Measurements from ENCODE around the gene TNFRSF1B.
A peak's percentile ranks its signal among the peaks of the same experiment; 100 is the strongest.

The TNFRSF1B gene

DNA sequence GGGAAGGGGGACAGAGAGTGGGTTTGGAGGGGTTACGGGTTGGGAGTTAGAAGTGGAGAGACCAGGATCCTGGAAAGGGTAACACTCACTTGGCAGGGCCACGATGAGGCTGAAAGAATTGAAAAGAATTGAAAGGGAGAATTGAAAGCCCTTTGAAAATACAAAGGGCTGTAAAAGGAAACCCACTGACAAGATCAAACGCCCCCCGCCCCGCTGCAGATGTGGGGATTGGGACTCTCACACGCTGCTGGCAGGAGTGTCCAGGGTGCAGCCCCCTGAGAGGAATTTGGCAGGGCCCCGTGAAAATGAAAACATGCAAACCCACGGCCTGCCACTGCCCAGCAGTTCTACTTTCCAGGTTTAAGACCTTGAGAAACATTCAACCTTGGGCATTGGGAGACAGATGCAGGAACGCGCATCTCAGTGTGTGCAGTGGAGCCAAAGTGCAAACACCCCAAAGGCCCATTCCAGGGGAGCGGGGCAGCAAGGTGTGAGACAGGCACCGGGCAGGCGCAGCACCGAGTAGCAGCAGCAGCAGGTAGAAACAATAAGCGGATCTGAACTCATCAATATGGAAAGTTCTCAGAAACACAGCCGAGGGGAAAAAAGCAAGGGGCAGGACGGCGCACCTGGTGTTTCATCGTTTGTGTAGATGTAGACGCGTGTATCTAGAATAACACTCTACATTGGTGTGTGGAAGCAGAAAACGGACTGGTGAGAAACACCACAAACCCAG, 8.3 kb upstream of the TNFRSF1B start:
- DNase-seq = no peak

DNA sequence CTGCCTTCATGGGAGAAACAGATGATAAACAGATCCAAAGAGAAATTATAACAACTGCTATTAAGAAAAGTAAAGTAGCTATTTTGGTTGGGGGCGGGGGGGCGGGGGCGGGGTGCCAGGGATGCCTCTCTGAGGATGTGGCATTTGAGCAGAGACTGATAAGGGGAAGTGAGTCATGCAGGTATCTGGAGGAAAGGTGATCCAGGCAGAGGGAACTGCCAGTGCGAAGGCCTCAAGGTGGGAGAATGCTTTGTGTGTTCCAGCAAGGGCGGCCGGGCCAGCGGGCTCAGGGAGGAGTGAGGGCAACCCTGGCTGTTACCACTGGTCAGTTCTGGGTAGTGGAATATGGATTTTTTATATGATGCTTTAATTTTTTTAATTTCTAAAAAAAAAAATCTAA, 7.0 kb upstream of the TNFRSF1B start:
- DNase-seq = peak; percentile 51

DNA sequence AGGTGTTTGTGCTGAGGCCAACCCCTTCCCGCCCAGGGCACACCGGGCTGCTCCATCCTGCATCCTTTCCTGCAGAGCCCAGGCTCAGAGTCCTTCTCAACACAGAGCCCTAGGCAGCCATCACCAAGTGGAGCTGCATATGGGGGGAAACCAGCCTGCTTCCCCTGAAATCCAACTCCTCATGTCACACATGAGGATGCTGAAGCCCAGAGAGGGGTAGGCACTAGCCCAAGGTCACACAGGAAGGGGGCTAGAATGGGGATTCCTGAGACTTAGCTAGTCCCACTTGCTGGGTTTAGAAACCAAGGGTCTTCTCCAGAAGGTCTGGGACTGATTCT, 5.5 kb upstream of the TNFRSF1B start:
- no peak for DNase-seq

DNA sequence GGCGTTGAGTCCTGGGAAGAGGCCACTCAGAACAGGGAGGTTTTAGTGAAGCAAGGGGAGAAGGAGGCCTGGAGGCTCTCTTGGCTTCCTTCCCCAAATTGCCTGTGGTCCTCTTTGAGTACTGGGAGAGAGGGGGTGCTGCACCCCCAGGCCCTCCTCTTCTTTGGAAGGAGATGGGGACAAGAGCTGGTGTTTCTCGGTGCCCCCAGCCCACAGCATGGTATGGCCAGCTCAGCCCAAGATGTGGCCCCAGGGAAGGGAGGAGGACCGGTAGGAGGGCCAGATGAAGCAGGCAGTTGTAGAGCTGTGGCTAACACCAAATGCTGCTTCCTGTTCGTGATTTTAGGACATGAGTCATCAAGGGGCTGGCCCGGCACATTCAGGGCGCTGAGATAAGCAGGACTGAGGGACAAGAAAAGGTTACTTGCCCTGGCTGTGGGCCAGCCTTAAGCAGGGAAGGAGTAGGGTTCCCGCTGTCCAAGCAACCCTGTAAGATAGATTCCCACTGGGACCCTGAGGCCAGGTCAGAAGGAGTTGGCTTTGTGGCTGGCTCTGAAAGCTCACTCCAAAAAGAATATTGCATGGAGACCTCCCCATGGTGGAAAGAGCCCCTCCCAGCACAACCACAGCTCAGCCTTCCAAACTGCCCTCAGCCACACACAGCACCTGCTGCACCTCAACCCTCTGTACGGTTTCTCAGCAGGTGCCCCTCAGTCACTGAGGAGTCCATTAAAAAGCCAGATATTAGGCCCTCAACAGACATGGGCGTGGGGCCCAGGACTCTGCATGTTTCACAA, 4.9 kb upstream of the TNFRSF1B start:
- peak; percentile 65 for DNase-seq

DNA sequence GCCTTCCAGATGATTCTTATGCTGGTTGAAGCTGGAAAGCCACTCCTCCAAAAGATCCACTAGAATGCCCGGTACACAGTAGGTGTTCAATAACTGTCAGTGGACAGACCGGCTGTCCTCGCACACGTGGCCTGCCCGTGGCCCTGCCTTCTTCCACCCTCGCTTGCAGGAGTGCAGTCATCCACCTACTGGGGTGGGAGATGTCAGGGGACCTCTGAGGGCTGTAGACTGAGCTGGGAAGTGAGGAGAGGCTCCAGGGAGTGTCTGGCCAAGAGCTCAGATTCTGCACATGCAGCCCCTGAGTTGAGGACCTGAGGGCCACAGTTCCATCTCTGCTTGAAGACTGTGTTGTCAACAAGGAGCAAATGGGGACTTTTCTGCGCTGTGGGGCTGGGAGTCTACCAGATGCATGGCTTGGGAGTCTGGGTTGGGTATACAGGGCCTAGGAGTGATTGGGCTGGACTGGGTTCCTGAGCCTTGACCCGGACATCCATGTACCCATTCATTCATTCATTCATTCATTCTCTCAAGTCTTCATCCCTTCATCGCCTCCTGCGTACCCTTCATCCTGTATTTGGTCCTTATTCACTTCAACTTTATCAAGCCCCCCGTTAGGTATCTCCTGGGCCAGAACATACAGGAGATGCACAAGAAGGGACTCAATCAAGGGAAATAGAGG, 4.2 kb upstream of the TNFRSF1B start:
- DNase-seq = no peak

DNA sequence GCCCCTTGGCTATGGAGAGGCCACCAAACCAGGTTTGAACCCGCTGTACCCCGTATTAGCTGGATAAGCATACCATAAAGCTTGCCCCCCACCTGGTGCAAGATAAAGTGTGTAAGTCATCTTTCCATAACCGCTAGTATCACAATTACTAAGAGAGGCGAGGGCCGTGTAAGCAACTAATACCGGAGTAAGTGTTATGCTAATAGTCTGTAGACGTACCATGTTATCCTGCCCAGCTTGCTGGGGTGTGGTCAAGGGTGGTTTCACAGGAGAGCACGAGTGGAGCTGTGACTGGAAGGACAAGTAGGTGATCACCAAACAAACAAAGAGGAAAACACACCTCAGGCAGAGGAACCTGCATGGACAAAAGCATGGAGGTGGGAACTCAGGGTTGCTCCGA, 3.6 kb upstream of the TNFRSF1B start:
- DNase-seq = no peak

DNA sequence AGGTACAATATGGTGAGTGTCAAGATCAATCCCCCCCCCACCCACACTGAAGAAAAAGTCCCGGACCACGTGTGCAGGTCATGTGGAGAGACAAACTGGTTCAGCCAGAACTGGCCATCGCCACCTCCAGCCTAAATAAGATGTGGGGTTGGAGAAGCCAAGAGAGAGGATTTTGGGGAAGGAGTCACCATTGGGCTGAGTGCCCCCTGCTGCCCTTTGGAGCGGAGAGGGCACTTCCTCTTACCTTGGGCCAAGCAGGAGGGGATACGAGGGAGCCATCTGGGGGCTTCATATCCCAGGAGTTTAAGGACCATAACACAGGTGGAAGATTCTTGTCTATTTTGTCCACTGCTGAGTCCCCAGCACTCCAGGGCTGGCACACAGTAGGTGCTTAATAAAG, 2.6 kb upstream of the TNFRSF1B start:
- no peak for DNase-seq

DNA sequence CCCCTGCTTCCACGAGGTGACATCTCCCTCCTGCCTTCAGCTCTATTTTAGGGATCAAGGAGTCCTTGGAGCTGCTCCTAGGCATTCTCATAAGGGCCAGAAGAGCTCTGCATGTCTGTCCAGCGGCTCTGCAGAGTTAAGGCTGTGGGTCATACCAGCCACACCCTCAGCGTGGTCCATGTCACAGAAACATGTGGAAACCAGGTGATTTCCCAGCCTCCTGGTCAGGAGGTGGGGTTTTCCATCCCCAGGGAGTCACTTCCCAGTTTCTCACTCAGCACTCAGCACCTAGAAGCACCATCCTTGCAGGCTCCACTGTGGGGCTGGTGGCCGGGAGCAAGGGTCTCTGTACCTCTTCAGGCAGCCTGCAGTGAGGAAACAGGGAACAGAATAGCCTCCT, 1.4 kb upstream of the TNFRSF1B start:
- DNase-seq = no peak

DNA sequence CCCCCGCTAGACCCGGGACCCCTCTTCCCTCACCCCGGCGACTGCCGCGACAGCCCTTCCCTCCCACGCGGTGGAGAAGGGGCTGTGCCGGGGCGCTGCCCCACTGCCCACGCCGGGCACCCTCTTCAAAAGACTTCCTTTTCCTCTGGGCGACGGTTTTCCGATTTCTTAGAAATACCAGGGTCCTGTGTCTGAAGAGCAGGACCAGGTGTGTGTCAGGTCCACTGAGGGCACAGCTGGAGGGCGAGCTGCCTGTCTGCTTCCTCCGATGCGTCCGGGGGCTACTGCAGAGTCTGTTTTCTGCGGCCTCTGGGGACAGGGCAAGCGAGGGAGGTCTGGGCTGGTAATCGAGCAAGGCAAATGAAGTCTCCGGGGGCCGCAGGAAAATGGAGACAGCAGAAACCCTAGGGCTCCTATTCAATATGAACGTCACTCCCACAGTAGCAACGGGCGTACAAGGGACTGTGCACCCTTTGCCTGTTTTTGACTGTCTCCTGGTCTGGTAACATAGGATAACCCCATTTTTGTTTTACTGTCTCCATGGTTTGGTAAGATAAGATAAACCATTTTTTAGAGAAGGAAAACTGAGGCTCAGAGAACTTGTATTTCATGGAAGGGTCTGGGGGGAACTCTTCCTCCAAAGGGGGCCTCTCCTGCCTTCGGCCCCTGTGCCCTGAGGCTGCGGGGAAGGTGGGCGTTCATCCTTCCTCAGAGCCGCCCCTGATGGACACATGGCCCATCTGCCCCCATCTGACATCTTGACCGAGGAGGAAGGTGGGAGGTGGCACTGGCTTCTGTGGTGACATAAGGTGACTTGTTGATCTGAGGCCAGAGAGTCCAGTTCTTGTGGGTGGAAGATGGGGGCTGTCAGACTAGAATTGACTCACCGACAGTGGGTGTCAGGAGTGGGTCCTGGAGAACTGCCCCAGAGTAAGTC, 970 bp downstream of the TNFRSF1B start:
- no peak for DNase-seq

DNA sequence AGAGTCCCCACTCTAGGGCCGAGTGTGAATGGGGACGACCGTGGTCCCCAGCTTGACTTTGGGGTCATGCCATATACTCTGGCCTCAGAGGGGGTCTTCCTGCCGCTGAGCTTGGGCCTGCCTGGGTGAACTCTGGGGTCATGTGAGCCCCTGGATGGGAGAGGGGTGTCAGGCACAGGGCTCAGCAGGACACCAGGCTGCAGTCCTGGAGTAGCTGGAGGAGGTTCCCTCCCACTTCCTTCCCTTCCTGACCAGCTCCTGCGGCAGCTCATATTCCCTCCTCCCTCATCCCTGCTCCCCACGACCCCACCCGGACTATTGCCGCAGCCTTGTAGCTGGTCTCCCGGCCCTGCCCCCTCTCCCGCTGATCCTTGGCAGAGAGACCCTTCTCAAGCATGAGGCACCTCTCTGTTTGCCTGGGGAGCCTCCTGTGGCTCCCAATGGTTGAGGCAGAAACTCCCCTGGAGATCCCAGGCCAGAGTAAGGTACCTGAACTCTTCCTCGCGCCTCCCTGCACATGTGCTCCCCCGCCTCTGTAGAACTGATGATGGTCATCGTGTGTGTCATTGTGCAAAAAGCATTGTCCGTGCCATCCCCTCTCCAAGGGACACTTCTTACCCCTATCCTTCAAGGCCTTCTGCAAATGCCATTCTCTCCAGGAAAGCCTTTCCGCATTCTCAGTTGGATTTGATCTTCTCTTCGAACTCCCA, 1.8 kb downstream of the TNFRSF1B start:
- DNase-seq = no peak

DNA sequence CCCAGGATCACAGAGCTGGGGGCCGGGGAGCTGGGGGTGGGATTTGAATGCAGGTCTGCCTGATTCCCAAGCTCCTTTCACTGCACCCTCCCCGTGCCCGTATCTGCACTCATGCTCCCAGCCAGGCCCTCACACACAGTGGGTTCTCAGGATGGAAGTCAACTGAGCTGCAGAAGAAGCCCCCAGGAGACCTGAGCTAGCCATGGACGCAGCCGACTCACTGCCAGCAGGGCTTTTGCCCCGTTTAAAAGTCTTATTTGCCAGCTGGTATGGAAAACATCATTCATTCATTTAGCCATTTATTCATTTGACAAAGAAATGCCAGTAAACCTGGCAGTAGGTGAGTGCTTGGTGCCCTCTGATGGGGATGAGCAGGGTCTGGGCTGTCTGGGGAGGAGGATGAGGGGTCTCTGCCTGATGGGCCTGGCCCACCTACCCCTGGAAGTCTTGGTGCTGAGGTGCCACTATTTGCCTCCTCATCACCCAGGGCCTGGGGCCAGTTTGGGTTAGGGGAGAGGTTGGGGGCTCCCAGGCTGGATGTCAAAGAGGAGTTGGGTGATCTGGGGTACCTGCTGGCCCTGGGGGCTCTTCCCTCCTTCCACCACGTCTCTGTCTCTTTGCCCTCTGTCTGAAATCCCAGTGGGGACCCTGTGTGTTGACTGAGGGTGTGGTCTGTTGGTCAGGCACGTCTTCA, 2.8 kb downstream of the TNFRSF1B start:
- no peak for DNase-seq

DNA sequence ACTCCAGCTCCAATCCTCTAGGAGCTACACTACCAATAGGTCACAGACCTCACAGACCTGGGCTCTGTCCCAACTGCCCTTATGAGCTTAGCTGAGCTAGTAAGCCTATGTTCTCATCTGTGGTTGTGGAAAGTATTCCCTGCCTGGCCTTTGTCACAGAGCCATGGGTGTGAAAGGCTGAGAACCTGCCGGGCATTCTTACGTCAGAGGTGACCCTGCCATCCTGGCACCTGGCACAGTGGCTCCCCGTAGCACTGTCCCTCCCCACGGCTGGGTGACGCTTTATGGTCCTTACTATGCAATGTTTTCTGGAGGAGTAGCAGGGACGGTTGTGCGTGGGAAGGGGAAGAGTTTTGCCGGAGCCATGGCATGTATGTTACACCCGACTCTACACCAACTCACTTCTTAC, 3.5 kb downstream of the TNFRSF1B start:
- DNase-seq = no peak

DNA sequence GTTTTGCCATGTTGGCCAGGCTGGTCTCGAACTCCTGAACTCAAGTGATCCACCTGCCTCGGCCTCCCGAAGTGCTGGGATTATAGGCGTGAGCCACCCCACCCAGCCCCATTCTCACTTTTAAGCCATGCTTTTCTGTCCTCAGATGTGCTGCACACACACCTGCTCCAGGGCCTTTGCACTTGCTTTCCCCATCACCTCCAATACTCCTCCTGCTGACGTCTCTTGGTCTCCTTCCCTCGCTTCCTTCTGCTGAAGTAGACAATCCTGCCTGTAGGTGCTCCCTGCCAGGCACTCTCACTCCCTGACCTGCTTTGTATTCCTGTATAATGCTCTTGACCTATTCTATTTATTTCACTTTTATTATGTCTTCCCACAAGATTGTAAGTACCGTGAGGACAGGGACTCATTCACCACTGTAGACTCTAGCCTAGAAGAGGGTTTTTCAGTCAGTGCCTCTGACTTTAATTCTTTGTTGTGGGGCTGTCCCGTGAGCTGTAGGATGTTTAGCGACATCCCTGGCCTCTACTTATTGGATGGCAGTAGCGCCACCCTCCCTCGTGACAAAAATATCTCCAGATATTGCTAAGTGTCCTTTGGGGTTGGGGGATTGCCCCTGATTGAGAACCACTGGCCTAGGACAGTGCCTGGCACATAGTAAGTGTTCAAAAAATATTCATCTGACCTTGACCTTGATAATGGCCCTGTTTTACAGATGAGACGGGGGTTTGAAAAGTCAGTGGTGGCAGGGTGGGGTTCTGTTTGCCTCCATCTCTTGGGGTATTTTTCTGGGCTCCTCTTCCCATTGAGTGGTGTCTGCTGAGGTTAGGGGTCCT, 4.6 kb downstream of the TNFRSF1B start:
- DNase-seq = no peak

DNA sequence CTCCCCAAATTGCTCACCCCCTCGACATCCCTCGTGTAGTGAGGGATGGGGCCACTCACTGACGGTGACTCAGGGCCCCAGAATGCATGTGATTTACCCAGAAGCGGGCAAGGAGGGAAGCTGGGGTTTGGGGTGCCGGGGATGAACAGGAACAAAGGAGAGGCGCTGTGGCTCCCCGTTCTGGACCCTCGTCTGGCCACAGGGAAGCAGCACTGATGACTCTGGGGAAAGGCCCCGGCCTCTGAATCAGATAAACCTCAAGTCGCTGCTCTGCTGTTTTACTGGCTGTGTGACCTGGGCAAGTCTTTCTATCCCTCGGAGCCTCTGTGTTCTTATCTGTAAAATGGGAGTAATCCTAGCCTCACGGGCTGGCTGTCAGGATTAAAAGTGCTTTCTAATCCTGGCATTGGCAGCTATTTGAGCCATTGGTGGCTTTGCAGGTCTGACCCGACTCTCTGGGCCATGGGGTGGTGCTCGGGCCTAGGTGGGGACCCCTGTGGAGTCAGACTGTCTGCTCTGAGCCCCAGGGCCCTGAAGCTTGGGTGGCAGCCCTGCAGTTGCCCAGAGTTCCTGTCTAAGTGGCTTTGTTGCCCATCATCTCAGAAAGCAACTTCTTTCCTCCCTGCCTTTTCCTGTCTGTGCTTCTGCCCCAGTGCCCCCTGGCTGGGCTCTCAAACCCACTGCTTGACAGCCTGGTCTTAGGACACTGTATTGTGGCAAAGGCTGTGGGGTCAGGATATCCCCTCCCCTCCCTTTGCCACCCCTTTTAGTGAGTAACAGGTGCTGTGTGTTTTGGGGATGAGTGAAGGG, 5.5 kb downstream of the TNFRSF1B start:
- DNase-seq = peak; percentile 59

DNA sequence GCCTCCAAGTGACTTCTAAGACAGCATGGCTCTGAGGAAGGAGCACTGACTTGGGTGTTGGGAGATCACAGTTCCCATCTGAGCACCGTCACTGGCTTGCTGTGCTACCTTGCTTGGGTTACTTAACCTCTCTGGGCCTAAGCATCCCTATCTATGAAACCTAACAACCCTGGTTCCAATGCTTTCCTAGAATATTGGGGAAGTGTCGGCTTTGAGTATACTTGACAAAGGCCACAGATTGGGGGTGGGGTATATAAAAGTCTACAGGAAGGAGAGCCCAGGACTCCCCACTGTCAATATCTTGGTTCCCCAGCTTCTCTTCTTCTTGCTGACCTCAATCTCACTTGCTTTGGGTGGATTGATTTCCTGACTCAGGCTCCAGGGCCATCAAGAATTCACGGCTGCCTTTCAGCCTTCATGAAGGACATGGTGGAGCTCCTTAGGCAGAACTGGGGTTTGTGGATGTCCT, 6.3 kb downstream of the TNFRSF1B start:
- no peak for DNase-seq

DNA sequence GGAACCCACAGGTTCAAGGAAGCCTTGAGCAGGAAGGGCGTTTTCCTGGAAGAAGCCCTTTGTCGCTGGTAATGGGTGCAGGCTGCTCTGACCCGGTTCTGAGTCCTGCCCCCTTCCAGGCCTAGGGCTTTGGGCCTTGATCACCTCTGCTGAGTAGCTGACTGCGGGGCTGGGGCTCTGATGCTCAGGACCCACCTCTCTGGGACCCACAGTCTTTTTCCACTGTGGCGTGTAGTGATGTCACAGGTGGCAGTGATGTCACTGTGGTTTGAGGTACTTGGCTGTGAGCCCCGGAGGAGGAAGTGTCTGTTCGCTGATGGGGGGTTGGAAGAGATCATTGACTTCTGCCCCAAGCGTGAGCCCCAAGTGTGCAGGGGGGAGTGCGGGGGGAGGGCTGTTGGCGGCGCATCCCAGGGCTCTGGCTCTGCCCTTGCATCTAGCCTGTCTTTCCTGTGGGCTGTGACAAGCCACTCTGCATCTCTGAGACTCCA, 6.9 kb downstream of the TNFRSF1B start:
- DNase-seq = peak; percentile 95

DNA sequence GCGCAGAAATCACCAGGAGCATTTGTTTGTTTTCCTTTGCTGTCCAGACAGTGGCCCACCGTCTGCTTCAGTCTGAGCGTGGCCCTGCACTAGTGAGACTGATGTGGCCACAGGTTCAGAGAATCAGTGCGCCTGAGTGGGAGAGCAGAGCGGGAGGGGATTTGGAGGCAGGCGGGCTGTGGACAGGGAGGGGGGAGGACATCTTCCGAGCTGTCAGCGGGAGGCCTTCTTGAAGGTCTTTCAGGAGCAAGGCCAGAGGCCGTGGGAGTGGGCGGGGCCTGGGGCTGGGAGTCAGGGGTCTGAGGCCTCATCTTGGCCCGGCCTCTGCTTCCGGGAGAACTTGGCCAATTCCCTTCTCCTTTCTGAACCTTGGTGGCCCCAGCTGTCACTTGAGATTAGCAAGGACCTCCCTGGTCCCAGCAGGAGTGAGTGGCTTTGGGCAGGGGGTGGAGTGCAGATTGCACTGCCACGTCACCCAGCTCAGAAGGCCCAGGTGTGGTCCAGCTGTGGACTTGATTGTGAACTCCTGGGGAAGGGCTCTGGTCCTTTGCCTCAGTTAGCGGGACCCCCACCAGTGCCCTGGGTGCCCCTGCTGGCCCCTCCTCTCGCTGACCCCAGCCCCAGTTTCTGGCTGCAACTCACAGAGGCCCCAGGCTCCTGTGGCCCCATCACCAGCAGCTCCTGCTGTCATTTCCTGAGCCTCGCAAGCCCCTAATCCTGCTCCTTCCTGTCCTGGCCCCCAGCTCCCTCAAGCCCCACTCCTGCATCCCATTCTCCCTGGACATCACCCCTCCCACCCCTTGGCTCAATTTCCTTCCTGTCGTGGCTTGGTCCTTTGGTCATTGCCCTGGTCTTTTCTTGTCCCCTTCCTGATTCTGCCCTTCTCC, 8.4 kb downstream of the TNFRSF1B start:
- no peak for DNase-seq

All from effector CD4-positive, alpha-beta T cell (primary cell).